Activated CD4-positive, CD25-positive, alpha-beta regulatory T cell treated with anti-CD3 and anti-CD28 coated beads, Interleukin-2, amount 50 U/mL, for 24 hours (primary cell): ENCODE results near the gene ST3GAL3.
A peak's percentile ranks its signal among the peaks of the same experiment; 100 is the strongest.

Experiments
- ATAC-seq, 2 donors: fragments of 150-1000 bp; cut with Tn5 transposase; one replicate each; pipeline ENCODE4 v1.10.0; 2021; ENCODE audit warnings: mild to moderate bottlenecking in 1 of 2, moderate library complexity in 1 of 2

ST3GAL3 gene

DNA sequence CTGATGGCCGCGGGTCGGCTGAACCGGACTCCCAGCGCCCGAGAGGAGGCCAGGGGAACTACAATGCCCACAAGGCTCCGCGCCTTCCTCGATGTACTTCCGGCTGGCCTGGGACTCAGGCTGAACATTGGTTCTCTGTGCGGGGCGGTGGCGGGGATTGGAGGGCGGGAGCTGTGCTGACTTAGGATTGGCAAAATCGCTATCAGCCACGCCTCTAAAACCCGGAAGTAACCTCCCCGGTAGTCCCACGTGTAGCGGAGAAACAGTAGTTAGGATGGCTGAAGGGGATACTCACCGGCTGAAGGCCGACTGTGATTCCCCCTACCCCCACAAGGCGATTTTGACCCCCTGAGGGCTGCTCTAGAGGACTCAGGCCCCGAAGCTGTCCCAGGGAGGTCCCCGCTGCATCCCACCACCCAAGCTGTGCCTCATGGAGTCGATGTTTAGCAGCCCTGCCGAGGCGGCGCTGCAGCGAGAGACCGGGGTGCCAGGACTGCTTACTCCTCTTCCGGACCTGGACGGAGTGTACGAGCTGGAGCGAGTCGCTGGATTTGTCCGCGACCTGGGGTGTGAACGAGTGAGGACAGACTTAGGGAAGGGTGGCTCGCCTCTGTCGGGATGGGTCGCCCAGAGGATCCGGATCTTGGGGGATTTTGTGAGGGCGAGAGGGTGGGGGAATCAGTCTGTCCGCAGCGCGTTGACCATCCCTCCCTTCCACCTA is 262.6 kb downstream of the ST3GAL3 start, which contains the start of gene DPH2:
TSS of gene DPH2 (plus strand) at position 265 of the 721 bp plus-strand sequence. CDS start at position 431, 166 bp downstream.
- ATAC-seq = peak; percentile 91 to 93

DNA sequence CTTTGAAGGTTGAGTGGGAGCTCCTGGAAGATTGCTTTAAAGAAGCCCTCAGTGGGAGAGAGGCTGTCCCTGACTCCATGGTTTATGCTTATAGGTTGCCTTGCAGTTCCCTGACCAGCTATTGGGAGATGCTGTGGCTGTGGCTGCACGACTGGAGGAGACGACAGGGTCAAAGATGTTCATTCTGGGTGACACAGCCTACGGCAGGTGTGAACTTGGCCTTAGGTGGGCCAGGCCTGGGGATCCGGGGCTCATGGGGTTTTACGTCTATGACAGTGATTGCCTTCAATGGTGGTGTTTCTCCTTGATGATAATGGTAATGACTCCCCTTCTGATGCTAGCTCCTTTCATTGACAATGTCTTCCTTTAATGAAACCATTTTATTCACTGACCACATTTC is 263.2 kb downstream of the ST3GAL3 start:
- ATAC-seq = no peak

DNA sequence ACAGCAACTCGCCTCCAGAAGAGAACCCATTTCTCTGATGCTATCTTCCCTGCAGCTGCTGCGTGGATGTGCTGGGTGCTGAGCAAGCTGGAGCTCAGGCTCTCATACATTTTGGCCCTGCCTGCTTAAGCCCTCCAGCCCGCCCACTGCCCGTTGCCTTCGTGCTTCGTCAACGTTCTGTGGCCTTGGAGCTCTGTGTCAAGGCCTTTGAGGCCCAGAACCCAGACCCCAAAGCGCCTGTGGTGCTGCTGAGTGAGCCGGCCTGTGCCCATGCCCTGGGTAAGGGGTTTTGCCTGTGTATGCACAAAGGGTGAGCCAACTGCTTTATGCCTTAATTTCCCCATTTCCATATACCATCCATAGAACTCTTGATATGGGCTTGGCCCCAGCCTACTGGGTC is 263.6 kb downstream of the ST3GAL3 start:
- ATAC-seq = no peak

DNA sequence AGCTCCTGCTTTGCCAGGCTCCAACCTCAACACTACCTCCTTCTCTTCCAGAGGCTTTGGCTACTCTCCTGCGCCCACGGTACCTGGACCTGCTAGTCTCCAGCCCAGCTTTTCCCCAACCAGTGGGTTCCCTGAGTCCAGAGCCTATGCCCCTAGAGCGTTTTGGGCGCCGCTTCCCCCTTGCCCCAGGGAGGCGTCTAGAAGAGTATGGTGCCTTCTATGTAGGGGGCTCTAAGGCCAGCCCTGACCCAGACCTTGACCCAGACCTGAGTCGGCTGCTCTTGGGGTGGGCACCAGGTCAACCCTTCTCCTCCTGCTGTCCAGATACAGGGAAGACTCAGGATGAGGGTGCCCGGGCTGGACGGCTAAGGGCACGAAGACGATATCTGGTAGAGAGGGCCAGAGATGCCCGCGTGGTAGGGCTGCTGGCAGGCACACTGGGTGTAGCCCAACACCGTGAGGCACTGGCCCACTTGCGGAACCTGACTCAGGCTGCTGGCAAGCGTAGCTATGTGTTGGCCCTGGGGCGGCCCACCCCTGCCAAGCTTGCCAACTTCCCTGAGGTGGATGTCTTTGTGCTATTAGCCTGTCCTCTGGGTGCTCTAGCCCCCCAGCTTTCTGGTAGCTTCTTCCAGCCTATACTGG is 264.1 kb downstream of the ST3GAL3 start:
- ATAC-seq = no peak

DNA sequence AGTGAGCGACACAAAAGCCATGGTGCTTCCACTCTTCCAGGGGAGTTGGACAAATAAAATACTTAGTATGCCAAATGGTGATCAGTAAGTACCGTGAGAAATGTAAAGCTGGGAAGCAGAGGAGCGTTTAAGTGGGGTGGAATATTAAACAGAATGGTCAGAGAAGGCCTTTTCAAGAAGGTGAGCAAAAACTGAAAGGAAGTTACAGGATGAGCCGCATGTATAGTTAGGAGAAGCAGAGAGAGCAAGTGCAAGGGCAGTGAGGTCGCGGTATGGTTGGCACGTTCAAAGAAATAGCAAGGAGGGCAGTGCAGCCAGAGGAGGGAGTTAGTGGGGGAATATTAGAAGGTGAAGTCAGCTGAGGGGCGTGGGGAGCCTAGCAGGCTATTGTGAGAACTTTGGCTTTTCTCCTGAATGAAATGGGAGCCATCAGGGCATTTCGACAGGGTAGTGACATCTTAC is 266.7 kb downstream of the ST3GAL3 start:
- no peak for ATAC-seq

DNA sequence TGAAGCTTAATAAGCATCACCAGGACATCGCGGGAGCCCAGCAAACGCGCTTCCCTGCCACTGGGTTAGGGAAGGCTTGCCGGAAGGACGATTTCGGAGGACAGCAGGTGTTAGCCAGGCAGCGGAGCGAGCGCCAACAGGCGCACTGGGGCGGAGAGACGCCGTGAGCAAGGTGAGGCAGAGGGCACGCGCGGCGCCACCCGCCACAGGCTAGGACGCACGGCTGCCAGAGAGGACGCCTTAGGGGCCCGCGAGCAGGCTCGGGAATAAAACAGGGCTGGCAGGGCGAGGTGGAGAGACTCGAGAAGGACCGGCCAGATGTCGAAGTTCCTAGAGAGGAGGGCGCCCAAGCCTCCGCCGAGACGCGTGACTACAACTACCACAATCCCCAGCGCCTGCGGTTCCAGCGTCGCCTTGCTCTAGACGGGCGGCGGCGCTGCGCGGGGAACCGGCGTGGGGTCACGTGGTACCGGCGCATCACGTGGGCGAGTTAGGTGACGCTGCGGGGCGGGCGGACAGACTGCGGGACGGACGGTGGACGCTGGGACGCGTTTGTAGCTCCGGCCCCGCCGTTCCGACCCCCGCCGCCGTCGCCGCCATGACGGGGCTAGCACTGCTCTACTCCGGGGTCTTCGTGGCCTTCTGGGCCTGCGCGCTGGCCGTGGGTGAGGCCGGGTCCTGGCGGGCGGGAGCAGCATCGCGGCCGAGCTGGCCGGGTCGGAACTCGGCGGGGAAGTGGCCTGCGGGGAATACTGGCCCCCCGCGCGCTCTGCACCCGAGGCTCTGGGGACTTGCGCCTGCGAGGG is 267.3 kb downstream of the ST3GAL3 start, which contains the start of gene ATP6V0B:
TSS of gene ATP6V0B (plus strand) at position 518 of the 806 bp plus-strand sequence. CDS start at position 599, 81 bp downstream.
- peak; percentile 75 for ATAC-seq

DNA sequence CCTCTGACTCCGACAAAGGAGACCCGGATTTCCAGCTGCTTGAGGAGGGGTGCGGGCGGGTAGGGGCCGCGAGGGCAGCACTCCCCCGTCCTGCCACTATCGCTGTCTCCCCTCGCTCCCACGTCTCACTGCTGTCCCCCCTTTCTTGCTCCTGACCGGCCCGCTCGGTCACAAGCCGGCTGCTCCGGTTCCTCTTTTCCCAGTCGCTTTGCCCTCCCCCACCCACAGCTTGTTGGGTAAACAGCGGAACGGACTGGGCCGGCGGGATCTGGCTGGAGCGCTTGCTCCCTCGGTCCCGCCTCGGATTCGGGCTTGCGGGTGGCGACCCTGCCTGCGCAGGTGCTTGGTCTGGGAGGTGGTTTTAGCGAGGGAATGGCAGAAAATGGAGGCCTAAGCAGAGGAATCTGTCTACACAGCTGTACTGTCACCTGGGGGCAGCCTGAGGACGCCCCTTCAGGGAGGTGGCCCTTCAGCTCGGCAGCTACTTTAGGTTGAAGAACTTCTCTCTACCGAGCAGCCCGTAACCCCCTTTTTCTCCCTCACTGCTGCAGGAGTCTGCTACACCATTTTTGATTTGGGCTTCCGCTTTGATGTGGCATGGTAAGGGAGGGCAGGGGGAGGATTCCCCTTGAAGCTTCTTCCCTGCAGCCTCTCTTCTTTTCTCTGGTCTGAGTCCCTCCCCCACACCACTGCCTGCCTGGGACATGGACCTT is 268.1 kb downstream of the ST3GAL3 start:
- ATAC-seq = no peak

DNA sequence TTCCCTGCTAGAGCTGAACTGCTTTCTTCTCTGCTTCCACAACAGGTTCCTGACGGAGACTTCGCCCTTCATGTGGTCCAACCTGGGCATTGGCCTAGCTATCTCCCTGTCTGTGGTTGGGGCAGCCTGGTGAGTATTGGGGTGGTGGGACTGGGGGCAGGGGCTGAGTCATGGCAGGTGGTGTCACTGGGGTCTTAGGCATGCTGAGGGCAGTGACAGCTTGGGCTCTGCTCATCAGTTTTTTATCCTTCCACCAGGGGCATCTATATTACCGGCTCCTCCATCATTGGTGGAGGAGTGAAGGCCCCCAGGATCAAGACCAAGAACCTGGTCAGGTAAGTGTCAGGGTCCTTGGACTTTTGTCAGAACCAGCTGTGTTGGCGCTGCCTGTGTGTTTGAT is 268.7 kb downstream of the ST3GAL3 start:
- no peak for ATAC-seq

DNA sequence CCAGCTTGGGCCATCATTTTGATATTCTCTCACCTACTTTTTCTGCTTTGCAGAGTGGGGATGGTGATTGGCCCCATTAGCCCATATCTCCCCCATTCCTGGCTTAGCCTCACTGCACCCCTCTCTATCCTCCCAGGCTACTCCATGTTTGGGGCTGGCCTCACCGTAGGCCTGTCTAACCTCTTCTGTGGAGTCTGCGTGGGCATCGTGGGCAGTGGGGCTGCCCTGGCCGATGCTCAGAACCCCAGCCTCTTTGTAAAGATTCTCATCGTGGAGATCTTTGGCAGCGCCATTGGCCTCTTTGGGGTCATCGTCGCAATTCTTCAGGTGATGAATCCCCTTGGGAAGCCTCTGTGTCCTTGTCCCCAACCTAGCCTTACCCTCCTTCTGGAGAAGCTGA is 269.6 kb downstream of the ST3GAL3 start:
- ATAC-seq = no peak

DNA sequence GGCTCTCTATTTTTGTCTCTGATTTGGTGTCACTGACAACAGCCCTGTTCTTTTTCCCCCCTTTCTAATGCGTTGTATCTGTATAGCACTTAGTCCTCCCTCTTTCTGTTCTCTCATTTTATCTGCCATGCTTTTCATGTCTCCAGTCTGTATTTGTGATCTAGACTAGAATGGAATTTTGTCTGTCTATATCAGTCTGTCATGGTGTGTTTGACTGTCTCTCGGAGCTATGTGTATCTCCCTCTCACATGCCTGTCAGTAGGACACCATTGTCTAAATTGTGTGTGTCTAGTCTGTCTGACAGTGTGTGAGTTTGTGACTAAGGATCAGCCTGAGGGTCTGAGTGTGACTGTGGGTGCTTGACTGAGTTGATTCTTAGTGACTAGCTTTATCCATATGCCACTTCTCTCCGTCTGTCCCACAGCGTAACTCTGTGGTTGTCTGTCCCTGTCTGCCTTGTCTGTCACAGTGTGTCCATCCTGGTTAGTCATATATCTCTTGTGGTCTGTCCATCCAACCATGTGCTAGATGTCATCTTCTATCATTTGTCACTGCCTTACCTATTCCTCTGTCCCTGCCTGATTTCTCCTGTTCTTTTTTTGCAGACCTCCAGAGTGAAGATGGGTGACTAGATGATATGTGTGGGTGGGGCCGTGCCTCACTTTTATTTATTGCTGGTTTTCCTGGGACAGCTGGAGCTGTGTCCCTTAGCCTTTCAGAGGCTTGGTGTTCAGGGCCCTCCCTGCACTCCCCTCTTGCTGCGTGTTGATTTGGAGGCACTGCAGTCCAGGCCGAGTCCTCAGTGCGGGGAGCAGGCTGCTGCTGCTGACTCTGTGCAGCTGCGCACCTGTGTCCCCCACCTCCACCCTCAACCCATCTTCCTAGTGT is 270.3 kb downstream of the ST3GAL3 start:
- no peak for ATAC-seq

DNA sequence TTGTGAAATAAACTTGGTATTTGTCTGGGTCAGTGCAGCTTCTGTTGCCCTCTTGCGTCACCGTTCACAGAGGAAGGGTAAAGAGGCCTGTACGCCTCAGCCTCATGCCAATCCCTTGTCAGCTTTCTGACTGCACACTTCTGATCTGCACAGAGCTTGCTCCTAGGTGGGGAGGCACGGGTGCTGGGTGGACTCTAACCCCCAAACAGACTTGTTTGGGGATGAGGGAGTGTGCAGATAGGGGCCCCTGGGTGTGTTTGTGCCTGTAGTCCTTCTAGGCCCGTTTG is 270.9 kb downstream of the ST3GAL3 start:
- ATAC-seq = no peak

DNA sequence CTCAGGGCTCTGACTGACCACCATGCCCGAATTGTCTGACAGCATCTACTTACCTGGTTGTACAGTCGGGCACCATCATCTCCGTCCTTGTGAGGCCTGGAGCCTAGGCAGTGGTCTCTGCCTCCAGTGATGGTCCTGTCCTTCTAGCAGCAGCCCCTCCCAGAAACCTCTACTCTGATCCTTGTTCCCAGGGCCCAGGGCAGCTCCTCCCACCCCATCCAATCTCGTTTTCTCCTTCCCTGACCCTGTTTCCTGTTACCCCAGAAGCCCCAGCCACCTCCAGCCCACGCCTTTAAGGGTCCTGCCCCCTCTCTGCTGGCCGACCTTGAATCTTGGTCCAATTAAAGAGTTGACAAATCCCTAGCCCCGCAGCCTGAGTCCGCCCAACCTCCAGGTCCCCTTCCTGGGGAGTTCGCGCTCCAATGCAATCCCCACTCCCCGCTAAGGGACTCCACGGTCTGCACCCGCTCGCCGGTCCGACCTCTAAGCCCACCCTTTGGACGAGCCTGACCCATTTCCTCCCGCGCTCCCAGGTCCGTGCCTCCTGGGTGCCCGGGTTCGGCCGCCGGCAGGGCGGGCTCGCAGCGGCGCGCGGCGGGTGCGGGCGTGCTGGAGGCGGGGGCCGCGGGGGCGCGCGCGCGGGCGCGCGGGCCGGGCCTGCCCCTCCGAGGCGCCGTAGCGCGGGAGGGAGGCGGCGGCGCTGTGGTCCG is 271.4 kb downstream of the ST3GAL3 start, which contains the start of gene B4GALT2:
TSS of gene B4GALT2 (plus strand) at position 660 of the 710 bp plus-strand sequence. CDS start 1,951 bp downstream, outside the sequence.
- ATAC-seq = no peak

DNA sequence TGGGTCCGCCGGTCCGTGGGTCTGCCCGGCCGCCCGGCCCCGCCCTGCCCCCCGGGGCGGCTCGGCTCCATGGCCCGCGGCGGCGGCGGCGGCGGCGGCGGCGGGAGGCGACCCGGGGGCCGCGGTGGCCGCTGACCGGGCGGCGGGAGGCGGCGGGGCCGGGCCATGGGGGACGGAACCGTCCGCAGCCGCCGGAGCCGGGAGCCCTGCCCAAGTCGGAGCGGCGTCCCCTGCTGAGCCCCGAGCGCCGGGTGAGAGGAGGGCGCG is 271.9 kb downstream of the ST3GAL3 start:
- no peak for ATAC-seq

DNA sequence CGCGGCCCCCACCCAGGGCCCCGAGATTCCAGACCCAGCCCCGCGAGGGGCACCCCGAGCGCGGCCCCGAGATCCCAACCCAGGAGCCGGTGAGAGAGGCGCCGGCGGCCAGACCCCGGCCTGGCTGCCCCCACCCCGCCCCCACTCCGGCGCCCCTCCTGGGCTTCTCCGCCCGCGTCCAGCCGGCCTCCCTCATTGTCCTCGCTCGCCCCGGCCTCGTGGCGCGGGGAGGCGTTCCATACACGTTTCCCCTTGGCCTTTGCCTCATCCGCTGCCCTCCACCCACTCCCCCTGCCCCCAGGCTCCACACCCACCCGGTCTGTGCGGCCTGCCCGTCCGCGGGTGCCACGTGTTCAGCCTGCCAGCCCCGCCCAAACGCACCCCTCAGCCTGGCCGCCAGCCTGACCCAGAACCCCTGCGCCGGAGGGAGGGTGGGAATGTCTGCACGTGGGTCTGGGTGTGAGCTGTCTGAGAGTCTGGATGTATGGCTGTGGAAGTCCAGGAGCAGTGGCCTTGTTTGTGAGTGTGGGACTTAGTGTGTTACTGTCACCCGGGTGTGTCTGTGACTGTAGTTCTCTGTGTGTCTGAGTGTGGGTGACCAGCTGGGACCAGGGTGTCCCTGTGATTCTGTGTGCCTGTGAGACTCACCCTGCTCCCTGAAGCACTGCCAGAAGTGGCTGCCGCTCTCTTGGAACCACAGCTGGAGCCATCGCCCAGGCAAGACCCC is 272.4 kb downstream of the ST3GAL3 start:
- peak in 1 of 2 donors; percentile 25 for ATAC-seq

DNA sequence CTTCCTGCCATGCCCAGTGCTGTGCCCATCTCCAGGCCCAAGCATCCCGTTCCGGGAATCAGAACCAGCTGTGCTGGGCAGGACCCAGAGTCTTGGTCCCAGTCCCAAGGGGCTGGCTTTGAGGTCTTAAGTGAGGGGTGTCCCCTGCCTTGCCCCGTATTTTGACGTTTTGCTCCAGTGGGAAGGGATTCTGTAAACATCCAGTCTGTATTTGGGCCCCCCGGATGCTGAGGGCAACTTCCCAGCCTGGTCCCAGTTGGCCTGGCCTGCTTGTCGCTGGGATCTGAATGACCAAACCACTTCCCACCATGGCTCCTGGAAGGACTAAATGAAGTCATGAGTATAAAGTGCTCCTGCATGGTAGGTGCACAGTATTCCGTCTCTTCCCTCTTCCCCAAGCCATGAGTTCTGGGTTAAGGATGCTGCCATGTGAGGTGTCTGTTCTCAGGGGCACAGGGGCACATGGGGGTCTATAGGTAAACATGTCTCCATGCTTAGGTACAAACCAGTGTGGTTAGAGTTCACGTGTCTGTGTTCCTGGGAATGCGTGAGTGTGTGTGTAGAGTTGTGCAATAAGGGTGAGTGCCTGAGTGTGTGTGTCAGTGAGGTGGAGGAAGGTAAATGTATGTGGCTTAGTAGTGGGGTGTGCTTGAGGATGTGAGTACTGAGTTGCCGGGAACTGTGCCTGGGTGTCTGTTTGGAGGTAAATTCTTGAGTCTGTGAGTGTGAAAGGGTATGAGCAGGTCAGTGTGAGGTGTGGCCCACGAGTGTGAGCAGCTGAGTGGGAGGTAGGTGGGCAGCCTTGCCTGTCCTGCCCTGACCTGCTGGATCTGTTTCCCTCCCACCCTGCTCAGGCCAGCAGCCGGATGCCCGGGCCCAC is 273.2 kb downstream of the ST3GAL3 start:
- ATAC-seq = no peak
